Measurements from ENCODE around the gene KRT85. TPM values are rescaled to one million over a fixed set of nuclear protein-coding genes. Genes with fewer than 3 reads are reported as not detected.

KRT85 gene
- total RNA-seq, 1 donor from 2014 or later: not detected

DNA sequence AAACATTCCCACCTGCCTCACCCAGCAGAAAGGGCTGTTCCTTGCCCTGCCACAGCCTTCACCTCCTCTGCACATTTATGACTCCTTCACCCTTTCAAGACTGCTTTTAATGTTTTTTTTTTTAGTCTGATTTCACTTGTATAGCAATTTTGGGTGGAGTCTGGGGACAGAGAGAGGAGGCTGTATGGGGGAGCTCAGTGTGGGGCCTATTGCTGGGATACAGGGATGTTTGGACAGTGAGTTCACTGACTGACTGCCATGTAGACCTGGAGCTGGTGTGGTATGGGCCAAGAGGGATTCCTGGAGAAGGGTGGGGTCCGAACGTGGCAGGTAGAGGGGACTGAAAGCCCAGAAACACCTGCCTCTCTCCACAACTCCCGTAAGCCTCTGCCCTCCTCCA lies 1.9 kb upstream of the KRT85 start:
- H3K36me3 Mint-ChIP-seq (ENCODE audit: low read depth, unreplicated experiment): no peaks in the 10 kb centered on the region
- H3K27me3 ChIP-seq (ENCODE audit: insufficient read depth, low read length): peaks cover 15% of the 10 kb centered on the region
- no peak overlapping the region for H3K4me2 ChIP-seq (ENCODE audit: low read length)
- no peaks in the 10 kb centered on the region for H4K20me1 ChIP-seq (ENCODE audit: insufficient read depth, low read length)
- no peak overlapping the region for H3K4me3 ChIP-seq (ENCODE audit: insufficient read depth, low read depth, low read length)
- no peak for TF ChIP-seq EZH2 (IDR thresholded peaks at IDR 0.05; ENCODE audit: insufficient read depth, low read length)
- TF ChIP-seq, protein P1, sequence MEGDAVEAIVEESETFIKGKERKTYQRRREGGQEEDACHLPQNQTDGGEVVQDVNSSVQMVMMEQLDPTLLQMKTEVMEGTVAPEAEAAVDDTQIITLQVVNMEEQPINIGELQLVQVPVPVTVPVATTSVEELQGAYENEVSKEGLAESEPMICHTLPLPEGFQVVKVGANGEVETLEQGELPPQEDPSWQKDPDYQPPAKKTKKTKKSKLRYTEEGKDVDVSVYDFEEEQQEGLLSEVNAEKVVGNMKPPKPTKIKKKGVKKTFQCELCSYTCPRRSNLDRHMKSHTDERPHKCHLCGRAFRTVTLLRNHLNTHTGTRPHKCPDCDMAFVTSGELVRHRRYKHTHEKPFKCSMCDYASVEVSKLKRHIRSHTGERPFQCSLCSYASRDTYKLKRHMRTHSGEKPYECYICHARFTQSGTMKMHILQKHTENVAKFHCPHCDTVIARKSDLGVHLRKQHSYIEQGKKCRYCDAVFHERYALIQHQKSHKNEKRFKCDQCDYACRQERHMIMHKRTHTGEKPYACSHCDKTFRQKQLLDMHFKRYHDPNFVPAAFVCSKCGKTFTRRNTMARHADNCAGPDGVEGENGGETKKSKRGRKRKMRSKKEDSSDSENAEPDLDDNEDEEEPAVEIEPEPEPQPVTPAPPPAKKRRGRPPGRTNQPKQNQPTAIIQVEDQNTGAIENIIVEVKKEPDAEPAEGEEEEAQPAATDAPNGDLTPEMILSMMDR (IDR thresholded peaks at IDR 0.05; ENCODE audit: insufficient read depth, low read depth, low read length): no peak
- H3K36me3 ChIP-seq (ENCODE audit: insufficient read depth, low read length): no peaks in the 10 kb centered on the region
- H3K27me3 Mint-ChIP-seq (ENCODE audit: low read depth, unreplicated experiment): peaks cover 51% of the 10 kb centered on the region
- H3K27ac ChIP-seq (ENCODE audit: low read depth, low read length): no peak overlapping the region
- H3K9me3 ChIP-seq (ENCODE audit: insufficient read depth, low read depth, low read length): no peaks in the 10 kb centered on the region
- no peak overlapping the region for H2AFZ ChIP-seq (ENCODE audit: low read depth, low read length)
- no peak for DNase-seq (ENCODE audit: low read depth)
- FAIRE-seq: no peak
- H3K9me3 Mint-ChIP-seq (ENCODE audit: unreplicated experiment): peaks cover 6% of the 10 kb centered on the region
- no peak overlapping the region for H3K27ac Mint-ChIP-seq (ENCODE audit: unreplicated experiment)
- no peaks in the 10 kb centered on the region for H3K79me2 ChIP-seq (ENCODE audit: insufficient read depth, low read length)
- H3K4me3 Mint-ChIP-seq (ENCODE audit: unreplicated experiment): no peak overlapping the region
- H3K4me1 ChIP-seq (ENCODE audit: insufficient read depth, low read length): peaks cover 18% of the 10 kb centered on the region
- peaks cover 16% of the 10 kb centered on the region for H3K4me1 Mint-ChIP-seq (ENCODE audit: low read depth, unreplicated experiment)
- H3K9ac ChIP-seq (ENCODE audit: low read length): no peak overlapping the region

DNA sequence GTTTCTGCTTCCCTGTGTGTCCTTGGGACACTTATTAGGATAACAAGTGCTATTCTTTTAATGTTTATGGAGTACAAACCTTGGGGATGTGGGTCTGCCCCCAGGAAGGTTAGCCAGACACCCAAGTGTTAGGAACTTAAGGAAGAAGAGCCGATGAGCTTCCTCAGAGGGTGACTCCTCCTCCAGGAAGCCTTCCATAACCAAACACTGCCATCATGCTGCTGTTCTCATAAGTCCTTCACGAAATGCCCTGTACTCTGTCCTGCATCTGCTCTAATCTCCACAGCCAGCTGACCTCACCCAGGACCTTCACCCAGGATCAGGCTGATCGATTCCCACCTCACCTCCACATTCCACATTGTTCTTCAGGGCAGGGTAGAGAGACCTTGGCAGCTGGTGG lies 1.2 kb upstream of the KRT85 start:
- no peak for FAIRE-seq
- Histone ChIP-seq H3K4me3 (ENCODE audit: insufficient read depth, low read depth, low read length) (no peak overlapping the region), H3K27ac (ENCODE audit: low read depth, low read length) (no peak overlapping the region), H3K27me3 (ENCODE audit: insufficient read depth, low read length) (peaks cover 15% of the 10 kb centered on the region), H3K36me3 (ENCODE audit: insufficient read depth, low read length) (no peaks in the 10 kb centered on the region), H3K9ac (ENCODE audit: low read length) (no peak overlapping the region), H2AFZ (ENCODE audit: low read depth, low read length) (no peak overlapping the region), H3K79me2 (ENCODE audit: insufficient read depth, low read length) (no peaks in the 10 kb centered on the region), H3K9me3 (ENCODE audit: insufficient read depth, low read depth, low read length) (no peaks in the 10 kb centered on the region), H3K4me2 (ENCODE audit: low read length) (no peak overlapping the region), H3K4me1 (ENCODE audit: insufficient read depth, low read length) (peaks cover 18% of the 10 kb centered on the region), H4K20me1 (ENCODE audit: insufficient read depth, low read length) (no peaks in the 10 kb centered on the region)
- Mint-ChIP-seq H3K36me3 (ENCODE audit: low read depth, unreplicated experiment) (no peaks in the 10 kb centered on the region), H3K9me3 (ENCODE audit: unreplicated experiment) (peaks cover 6% of the 10 kb centered on the region), H3K27me3 (ENCODE audit: low read depth, unreplicated experiment) (peaks cover 58% of the 10 kb centered on the region), H3K4me1 (ENCODE audit: low read depth, unreplicated experiment) (peaks cover 16% of the 10 kb centered on the region), H3K27ac (ENCODE audit: unreplicated experiment) (no peak overlapping the region), H3K4me3 (ENCODE audit: unreplicated experiment) (no peak overlapping the region)
- no peak for TF ChIP-seq EZH2 (IDR thresholded peaks at IDR 0.05; ENCODE audit: insufficient read depth, low read length)
- no peak for DNase-seq (ENCODE audit: low read depth)

DNA sequence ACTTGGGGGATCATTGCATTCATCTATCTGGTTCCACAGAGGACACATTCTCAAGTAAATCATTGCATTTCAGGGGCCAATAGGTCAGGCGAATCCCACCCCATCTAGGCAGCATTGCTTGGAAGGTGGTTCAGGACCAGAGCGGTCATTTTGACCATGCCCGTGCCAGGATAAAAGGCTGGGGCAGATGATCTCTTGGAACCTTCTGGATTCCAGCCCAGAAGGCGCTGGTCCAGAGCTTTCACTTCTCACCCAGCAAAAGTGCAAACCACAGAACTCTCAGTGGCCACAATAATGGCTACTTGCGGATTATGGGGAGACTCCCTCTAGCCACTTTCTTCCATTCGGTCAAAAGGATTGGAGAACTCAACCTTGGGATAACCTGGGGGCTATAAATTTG lies 595 bp upstream of the KRT85 start:
- no peaks in the 10 kb centered on the region for H3K79me2 ChIP-seq (ENCODE audit: insufficient read depth, low read length)
- FAIRE-seq (no peak), DNase-seq (ENCODE audit: low read depth) (no peak)
- H4K20me1 ChIP-seq (ENCODE audit: insufficient read depth, low read length): no peaks in the 10 kb centered on the region
- no peaks in the 10 kb centered on the region for H3K9me3 ChIP-seq (ENCODE audit: insufficient read depth, low read depth, low read length)
- H3K4me1 ChIP-seq (ENCODE audit: insufficient read depth, low read length): peaks cover 18% of the 10 kb centered on the region
- Mint-ChIP-seq H3K27me3 (ENCODE audit: low read depth, unreplicated experiment) (peaks cover 64% of the 10 kb centered on the region), H3K4me3 (ENCODE audit: unreplicated experiment) (no peak overlapping the region), H3K9me3 (ENCODE audit: unreplicated experiment) (peaks cover 7% of the 10 kb centered on the region), H3K27ac (ENCODE audit: unreplicated experiment) (no peak overlapping the region), H3K36me3 (ENCODE audit: low read depth, unreplicated experiment) (no peaks in the 10 kb centered on the region), H3K4me1 (ENCODE audit: low read depth, unreplicated experiment) (peaks cover 16% of the 10 kb centered on the region)
- TF ChIP-seq, protein P1 (IDR thresholded peaks at IDR 0.05; ENCODE audit: insufficient read depth, low read depth, low read length): no peak
- no peak for TF ChIP-seq EZH2 (IDR thresholded peaks at IDR 0.05; ENCODE audit: insufficient read depth, low read length)
- H3K9ac ChIP-seq (ENCODE audit: low read length): no peak overlapping the region
- H3K27ac ChIP-seq (ENCODE audit: low read depth, low read length): no peak overlapping the region
- H3K36me3 ChIP-seq (ENCODE audit: insufficient read depth, low read length): no peaks in the 10 kb centered on the region
- no peak overlapping the region for H3K4me3 ChIP-seq (ENCODE audit: insufficient read depth, low read depth, low read length)
- no peak overlapping the region for H2AFZ ChIP-seq (ENCODE audit: low read depth, low read length)
- H3K4me2 ChIP-seq (ENCODE audit: low read length): no peak overlapping the region
- peaks cover 15% of the 10 kb centered on the region for H3K27me3 ChIP-seq (ENCODE audit: insufficient read depth, low read length)

All from astrocyte (in vitro differentiated cells and primary cell).